IPS DF 4.7 (cell line): ENCODE data around the gene WDR6.

ENCODE experiments used
- DNase-seq: peaks from one replicate; pipeline ENCODE4 v3.0.0-alpha.2; 2013; ENCODE audit warnings: low spot score; ENCODE audit errors: extremely low read depth

The WDR6 gene, protein sequence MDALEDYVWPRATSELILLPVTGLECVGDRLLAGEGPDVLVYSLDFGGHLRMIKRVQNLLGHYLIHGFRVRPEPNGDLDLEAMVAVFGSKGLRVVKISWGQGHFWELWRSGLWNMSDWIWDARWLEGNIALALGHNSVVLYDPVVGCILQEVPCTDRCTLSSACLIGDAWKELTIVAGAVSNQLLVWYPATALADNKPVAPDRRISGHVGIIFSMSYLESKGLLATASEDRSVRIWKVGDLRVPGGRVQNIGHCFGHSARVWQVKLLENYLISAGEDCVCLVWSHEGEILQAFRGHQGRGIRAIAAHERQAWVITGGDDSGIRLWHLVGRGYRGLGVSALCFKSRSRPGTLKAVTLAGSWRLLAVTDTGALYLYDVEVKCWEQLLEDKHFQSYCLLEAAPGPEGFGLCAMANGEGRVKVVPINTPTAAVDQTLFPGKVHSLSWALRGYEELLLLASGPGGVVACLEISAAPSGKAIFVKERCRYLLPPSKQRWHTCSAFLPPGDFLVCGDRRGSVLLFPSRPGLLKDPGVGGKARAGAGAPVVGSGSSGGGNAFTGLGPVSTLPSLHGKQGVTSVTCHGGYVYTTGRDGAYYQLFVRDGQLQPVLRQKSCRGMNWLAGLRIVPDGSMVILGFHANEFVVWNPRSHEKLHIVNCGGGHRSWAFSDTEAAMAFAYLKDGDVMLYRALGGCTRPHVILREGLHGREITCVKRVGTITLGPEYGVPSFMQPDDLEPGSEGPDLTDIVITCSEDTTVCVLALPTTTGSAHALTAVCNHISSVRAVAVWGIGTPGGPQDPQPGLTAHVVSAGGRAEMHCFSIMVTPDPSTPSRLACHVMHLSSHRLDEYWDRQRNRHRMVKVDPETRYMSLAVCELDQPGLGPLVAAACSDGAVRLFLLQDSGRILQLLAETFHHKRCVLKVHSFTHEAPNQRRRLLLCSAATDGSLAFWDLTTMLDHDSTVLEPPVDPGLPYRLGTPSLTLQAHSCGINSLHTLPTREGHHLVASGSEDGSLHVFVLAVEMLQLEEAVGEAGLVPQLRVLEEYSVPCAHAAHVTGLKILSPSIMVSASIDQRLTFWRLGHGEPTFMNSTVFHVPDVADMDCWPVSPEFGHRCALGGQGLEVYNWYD

DNA sequence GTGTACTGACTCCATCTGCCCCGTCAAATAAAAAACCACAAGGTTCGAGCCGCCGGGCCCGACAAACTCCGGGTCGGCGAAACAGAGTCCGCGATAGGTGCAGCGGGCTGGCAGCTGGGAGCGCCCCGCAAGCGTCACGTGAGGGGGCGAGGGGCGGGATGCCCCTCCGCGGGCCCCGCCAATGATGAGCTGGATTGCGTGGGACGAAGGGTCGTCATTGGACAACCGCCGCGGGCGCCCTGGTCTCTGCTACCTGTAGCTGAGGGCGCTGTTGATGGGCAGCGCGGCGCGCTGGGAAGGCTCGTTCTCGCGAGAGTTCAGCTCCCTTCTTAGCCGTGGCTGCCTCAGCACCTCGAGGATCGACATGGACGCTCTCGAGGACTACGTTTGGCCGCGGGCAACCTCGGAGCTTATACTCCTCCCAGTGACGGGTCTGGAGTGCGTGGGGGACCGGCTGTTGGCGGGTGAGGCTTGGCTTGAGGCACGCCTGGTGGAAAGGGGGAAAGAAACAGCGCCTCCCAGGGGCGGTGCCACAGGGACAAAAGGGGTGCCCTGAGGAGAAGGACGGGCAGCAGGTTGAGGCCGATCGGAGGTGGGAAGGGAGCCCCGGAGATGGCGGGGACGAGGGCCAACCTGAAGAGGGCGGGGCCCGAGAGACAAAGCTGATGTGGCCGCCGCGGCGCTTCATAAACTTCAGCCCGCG is at the start of gene WDR6:
Gene WDR6 (plus strand): TSS at position 324 of the 703 bp plus-strand sequence. CDS start 41 bp downstream, at position 365.
- peak; percentile 94 for DNase-seq

DNA sequence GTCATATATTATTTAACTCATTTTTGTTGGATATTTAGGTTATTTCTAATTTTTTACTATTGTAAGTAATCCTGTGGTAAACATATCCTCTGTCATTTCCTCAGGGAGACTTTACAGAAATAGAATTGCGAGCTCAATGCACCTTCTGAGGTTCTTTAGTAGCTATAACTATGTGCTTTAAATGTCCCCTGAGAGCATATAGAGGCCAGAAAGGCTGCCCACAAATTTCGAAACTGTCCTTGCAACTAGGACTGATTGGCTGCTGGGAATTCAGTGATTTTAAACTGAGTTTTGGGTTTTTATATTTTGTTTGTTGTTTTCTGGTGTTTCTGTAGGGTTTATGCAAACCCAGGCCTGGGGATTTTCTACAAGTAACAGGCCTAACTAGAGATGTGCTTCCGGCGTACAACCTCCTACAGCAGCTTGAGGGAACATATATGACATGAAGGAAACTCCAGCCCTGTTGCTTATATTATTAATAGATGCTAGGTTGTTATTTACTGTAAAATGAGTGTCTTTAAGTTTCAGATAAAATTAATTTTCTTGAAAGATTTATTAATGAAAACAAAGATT is 46.3 kb upstream of the WDR6 start:
- DNase-seq: no peak

GRCh38 chr3:48962340-48962739 is 44.9 kb upstream of the WDR6 start:
- no peak for DNase-seq

- DNase-seq: no peak
Measured at GRCh38 chr3:48962939-48963338, 44.3 kb upstream of the WDR6 start.

- DNase-seq: no peak
Measured at GRCh38 chr3:48963591-48963990, 43.6 kb upstream of the WDR6 start.

- DNase-seq: no peak
Measured at GRCh38 chr3:48966367-48966766, 40.8 kb upstream of the WDR6 start.

DNA sequence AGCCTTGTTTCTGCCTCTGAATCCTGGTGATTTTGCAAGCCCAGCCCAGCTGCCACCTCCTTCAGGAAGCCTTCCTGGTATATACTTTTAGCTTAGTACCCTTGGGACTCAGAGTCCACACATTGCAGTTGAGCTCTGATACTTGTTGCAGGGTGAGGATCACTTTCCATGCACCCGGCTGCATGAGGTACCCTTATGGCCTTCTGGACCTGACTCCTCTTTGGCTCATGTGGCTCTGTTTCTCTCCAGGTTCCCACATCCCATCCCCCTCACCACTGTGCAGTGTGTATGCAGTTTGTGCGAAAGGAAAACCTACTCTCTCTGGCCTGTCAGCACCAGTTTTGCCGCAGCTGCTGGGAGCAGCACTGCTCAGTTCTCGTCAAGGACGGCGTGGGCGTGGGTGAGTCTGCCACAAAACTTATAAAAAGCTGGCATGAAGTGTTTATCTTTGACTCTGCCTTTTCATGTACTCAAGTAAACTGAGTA is 40.3 kb upstream of the WDR6 start:
- no peak for DNase-seq

DNA sequence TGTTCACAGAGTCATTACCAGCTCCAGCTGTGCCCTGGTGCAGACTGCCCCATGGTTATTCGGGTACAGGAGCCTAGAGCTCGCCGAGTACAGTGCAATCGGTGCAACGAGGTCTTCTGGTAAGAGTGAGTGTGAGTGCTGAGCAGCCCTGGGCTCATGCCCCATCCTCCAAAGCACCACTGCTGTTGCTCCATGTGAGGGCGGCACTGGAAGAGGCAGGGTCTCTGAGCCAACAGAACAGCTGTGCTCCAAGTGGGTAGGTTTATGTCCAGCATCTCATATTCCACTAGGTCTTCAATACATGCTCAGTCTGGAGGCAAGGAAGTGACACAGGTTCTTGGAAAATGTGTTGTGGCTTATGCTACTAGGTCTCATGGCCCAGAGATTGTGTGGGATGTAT is 36.6 kb upstream of the WDR6 start:
- DNase-seq: no peak

DNA sequence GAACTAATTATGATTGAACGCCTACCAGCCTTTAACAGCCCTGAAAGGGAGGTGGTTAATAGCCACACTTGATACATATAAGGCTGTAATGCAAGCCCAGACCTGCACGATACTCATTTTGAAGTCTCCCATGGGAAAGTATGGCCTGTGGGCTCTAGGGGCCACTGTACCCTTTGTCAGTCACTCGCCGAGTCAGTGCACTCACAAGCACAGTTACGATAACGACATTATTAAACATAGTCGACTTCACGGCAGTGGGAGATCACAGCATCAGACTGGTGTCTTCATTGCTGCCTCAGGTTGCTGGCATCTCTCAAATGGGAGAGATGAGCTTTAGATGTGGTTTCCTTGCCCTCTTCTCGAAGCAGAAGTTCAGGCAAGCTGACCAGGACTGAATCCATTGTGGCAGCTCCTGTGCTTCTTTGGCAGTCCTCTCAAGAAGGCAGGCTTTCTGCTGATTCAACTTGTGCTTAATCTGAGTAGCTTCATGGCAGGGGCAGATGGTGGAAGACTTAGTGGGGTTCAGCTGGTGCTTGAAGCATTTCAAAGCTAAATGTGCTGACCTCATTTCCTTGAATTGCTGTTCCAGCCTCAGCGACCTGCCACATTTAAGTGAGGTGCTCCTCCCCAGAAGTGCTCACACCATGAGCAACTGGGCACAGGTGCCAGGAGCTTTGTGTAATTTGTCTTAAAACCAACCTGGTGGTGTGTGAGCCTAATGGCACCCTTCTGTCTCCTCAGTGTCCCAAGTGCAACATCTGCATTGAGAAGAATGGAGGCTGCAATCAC is 32.9 kb upstream of the WDR6 start:
- no peak for DNase-seq

GRCh38 chr3:48979451-48979850 is 27.7 kb upstream of the WDR6 start:
- no peak for DNase-seq

GRCh38 chr3:48980295-48980694 is 26.9 kb upstream of the WDR6 start:
- DNase-seq: no peak

DNA sequence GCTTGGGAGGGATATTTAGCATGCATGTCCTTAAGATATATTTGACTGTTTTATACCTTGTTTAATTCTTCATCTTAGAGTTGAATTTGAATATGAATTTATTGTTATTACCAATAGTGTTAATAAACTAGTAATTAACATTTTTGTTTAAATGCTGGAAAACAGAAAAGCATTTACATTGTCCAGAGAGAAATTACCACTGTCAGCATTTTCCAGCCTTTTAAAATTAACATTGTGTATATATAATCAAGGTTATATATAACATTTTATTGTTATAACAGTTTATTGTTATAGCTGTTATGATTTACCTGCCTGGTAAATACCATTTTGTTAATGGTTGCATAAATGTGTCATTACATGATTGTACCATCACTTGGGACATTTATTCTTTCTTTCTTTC is 25.2 kb upstream of the WDR6 start:
- no peak for DNase-seq

GRCh38 chr3:48982686-48983085 is 24.5 kb upstream of the WDR6 start:
- no peak for DNase-seq

DNA sequence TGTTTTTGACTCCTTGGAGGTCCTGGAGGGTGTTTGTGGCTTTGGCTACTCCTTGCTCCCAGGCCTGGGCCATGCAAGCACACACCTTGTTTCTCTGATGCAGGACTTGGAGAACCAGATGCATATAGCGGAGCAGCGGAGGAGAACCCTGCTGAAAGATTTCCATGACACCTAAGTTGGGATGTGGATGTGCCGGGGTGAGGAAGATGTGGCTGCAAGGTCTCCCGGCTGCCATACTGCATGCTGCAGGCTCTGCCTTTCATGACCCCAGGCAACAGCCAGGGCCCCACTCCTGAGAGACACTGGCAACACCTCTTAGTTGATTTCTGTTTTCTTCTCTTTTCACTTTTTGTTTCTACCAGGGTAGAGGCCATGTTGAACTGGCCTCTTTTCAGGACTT is 24.1 kb upstream of the WDR6 start:
- no peak for DNase-seq

GRCh38 chr3:48984663-48985062 is 22.5 kb upstream of the WDR6 start:
- DNase-seq: no peak

DNA sequence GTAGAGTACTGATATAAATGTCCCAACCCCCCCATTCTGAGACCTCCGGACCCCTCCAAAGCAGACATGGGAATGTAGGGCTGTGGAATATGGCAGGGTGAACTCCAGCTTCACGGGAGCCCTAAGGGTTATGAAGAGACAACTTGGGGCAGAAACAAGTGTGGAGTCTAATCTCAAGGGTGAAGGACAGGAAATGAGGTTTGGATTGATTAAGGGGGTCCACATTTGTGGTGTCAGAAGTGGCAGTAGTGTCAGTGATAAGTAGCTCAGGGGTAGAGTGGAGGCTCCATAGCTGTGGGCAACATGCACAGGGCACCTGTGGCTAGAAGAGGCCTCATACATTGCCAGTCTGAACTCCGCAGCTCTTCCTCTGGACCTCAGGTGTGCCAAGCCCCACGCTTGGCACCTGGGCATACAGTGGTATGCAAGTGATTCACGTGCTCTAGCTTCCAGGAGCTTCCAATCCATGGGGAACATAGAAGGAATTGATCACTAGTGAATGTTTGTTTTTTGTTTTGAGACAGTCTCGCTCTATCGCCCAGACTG is 21.3 kb upstream of the WDR6 start:
- DNase-seq: no peak

DNA sequence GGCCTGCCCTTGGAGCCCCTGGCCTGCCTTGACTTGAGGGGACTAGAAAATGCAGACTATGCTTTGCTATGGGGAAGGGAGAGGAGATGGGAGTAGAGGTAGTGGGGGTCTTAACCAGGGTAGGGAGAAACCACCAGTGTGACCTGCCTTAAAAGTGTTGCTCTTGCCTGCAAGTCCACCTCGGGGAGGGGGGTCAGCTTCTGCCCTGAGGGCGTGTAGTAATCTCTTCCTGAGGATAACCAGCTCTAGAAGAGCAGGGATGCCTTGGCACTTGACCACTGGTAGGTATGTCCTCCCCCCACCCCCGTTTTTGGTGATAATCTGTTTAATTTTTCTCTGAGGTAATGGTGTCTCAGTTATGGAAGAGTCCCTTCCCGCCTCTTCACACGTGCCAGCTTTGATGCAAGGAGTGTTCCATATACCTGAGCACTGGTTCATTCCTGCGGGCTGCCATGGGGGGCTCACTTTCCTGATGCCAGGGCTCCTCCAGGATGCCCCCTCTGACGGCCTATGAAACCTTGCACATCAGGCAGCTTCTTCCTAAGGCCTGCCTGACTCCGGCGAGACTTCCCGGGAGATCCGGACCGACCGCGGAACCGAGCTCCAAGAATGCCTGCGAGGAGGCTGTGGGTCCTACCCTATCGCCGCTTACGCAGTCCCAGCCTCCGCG is 17.9 kb upstream of the WDR6 start:
- DNase-seq: no peak

DNA sequence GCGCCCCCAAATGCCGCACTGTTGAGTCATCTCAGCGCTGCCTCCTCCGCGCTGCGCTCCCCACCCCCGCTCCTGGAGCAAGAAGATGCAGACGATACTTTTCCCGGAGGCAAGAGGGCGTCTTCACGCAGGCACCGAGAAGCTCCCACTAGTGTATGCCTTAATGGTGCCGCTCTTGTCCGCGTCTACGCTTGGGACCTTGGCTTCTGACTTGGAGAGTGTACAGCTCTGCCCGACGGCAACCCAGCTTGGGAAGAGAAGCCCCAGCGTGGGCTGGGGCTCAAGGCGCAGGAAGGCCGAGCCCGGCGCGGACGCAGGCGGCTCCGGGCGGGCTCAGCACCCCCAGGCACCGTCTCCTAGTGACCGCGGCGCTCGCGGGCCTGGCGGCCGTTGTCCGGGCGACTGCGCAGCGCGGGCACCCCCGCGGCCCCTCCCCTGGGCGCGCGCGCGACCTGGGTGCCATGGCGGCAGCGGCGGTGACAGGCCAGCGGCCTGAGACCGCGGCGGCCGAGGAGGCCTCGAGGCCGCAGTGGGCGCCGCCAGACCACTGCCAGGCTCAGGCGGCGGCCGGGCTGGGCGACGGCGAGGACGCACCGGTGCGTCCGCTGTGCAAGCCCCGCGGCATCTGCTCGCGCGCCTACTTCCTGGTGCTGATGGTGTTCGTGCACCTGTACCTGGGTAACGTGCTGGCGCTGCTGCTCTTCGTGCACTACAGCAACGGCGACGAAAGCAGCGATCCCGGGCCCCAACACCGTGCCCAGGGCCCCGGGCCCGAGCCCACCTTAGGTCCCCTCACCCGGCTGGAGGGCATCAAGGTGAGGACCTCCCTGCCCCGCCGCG is 17.2 kb upstream of the WDR6 start, which contains the start of gene P4HTM:
Gene P4HTM (plus strand): TSS at position 446 of the 840 bp plus-strand sequence. CDS start 16 bp downstream, at position 462.
- no peak for DNase-seq
